Esophagus muscularis mucosa (tissue), 4 donors: Measurements from ENCODE around the gene TMEM100.

ENCODE experiments used
- CTCF ChIP-seq, 3 experiments: fragments of 200-600 bp in 2 of 3; fragments of 450-650 bp in 1 of 3; sonication (generic) in 2 of 3; IDR thresholded peaks; one replicate each; pipeline ENCODE4 v1.5.1; 2017 to 2019; ENCODE audit warnings: antibody characterized with exemption in 3 of 3, mild to moderate bottlenecking in 2 of 3, moderate library complexity in 1 of 3
- EP300 ChIP-seq: sonication (generic); formaldehyde crosslinking; IDR thresholded peaks from one replicate; pipeline ENCODE4 v1.6.1; 2017; ENCODE audit warnings: antibody characterized with exemption
- POLR2A ChIP-seq: fragments of 450-650 bp; IDR thresholded peaks from one replicate; pipeline ENCODE4 v1.6.1; 2017; ENCODE audit warnings: antibody characterized with exemption, moderate library complexity, mild to moderate bottlenecking, low read depth
- POLR2AphosphoS5 ChIP-seq, 2 donors: sonication (generic); formaldehyde crosslinking; IDR thresholded peaks; one replicate each; pipeline ENCODE4 v1.6.1; 2017; ENCODE audit warnings: antibody characterized with exemption in 2 of 2

GRCh38 chr17:55702150-55702549, 20.5 kb downstream of the TMEM100 start:
- TF ChIP-seq CTCF (IDR thresholded peaks at IDR 0.05) = no peak
- no peak for TF ChIP-seq POLR2AphosphoS5 (IDR thresholded peaks at IDR 0.05)
- no peak for TF ChIP-seq POLR2A
- no peak for TF ChIP-seq EP300
